HG03460 (cell line): Measurements from ENCODE around the gene ACAA2.
"Not testable (repeated sequence)": the region's sequence is repeated elsewhere in the genome, so short reads cannot be mapped to it uniquely, and the experiment has no call there.

Experiments
- ATAC-seq: cut with Tn5 transposase; IDR thresholded peaks from one replicate; pipeline ENCODE4 v1.9.1; 2021; ENCODE audit not compliant: unreplicated experiment

Gene ACAA2

GRCh38 chr18:49813069-49813318, 339 bp downstream of the ACAA2 start:
- ATAC-seq, result peak; percentile 19

GRCh38 chr18:49812286-49813068, 856 bp downstream of the ACAA2 start:
- ATAC-seq, result no peak

- no peak for ATAC-seq
Measured at GRCh38 chr18:49811151-49811938, 2.0 kb downstream of the ACAA2 start.

DNA sequence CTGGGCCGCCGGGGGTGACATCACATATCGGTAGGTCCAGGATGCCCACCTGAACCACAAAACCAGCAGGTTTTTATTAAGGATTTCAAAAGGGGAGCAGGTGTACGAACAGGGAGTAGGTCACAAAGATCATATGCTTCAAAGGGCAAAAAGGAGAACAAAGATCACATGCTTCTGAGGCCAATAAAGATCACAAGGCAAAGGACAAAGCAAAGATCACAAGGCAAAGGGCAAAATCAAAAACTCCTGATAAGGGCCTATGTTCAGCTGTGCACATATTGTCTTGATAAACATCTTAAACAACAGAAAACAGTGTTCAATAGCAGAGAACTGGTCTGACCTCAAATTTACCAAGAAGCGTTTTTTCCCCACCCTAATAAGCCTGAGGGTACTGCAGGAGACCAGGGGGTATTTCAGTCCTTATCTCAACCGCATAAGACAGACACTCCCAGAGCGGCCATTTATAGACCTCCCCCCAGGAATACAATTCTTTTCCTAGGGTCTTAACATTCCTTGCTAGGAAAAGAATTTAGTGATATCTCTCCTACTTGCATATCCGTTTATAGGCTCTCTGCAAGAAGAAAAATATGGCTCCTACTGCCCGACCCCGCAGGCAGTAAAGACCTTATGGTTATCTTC, 4.7 kb downstream of the ACAA2 start:
- ATAC-seq, result not testable (repeated sequence)

GRCh38 chr18:49804096-49804495, 9.2 kb downstream of the ACAA2 start:
- ATAC-seq, result no peak

DNA sequence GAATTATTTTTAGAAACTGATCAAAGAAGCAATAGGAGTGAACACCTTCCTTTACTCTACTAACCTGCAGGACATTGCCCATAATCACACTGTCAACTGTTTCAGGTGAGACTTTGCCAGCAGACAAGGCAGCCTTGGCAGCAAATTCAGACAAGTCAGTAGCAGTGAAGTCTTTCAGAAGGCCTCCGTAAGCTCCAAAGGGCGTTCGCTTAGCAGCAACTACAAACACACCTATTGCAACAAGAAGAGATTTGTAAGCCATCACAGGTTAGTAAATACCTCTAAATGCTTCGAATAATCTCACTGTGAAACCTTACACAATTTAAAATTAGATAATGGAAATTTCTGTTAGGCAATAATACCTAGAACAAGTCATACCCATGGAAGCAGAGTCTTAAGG, 10.7 kb downstream of the ACAA2 start:
- ATAC-seq, result no peak

DNA sequence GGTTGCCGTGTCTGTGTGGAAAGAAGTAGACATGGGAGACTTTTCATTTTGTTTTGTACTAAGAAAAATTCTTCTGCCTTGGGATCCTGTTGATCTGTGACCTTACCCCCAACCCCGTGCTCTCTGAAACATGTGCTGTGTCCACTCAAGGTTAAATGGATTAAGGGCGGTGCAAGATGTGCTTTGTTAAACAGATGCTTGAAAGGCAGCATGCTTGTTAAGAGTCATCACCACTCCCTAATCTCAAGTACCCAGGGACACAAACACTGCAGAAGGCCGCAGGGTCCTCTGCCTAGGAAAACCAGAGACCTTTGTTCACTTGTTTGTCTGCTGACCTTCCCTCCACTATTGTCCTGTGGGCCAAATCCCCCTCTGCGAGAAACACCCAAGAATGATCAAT, 12.8 kb downstream of the ACAA2 start:
- ATAC-seq, result not testable (repeated sequence)

GRCh38 chr18:49799806-49800205, 13.5 kb downstream of the ACAA2 start:
- ATAC-seq, result not testable (repeated sequence)

DNA sequence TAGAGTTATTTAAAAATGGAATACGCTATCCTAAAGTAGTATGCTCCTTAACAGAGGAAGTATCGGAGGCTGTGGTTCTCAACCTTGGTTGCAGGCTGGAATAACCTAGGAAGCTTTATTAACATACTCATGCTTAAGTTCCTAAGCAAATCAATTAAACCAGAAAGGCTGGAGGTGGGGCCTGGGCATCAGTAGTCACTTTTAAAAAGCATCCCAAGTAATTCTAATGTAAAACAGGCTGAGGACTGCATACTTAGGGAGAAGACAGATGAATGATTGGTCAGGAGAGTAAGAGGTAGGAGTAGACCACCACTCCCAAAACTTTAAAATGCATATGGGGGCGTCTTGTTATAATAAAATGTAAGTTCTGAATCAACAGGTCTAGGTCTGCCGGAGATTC, 15.3 kb downstream of the ACAA2 start:
- ATAC-seq, result no peak

DNA sequence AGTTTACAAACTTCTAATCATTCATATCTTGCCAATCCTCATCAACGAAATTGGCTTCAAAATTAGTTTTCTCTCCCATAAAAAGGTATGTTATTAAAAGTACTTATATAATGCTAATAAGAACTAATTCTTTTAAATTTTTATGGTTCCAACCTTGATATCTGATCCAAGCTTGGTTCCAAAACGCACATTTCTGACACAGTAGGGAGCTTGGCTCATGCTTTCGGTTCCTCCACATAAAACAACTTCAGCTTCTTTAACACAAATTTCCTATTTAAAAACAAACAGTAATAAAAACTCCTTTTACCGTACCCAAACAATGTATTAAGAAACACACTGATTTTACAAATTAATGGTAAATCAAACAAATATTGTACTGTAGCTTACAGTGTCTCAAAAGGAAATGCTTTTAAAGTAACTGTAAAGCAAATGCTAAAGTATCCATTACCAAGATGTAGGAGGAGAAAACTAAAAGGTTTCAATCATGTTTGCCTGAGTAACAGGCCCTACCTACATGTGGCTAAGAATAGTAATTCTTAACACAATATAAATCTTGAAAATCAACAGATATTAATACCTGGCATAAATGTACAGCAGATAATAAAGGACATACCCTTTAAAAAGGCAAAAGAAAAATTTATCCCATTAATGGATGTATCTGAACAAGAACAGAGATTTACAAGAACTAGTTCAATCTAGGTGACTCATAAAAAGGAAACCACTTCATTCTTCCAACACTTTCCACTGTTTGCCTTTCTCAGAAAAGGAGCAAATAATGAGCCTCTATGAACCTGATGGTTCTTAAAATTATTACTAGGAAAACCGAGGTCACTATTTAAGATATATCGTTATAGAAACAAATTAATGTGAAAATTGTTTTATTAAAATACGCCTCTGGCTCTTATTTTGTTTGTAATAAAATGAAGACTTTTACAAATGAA, 17.5 kb downstream of the ACAA2 start:
- ATAC-seq, result no peak

DNA sequence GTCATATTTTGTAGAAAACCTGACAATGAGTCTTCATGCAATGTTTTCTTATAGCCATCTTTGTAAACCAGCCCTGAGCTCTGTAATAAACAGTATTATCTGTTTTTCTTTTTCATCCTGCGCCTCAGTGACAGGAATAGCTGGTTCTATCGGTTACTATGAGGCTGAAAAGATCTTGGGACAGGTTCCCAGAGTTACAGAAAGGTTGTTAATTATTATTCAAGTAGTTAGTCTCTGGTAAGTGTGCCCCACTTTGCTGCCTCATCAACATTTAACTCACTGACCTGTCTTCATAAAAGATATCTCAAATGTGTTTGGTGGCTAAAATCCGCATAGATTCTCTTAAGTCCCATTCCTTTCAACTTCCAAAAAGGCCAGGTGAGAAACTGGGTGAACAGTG, 18.6 kb downstream of the ACAA2 start:
- ATAC-seq, result no peak

DNA sequence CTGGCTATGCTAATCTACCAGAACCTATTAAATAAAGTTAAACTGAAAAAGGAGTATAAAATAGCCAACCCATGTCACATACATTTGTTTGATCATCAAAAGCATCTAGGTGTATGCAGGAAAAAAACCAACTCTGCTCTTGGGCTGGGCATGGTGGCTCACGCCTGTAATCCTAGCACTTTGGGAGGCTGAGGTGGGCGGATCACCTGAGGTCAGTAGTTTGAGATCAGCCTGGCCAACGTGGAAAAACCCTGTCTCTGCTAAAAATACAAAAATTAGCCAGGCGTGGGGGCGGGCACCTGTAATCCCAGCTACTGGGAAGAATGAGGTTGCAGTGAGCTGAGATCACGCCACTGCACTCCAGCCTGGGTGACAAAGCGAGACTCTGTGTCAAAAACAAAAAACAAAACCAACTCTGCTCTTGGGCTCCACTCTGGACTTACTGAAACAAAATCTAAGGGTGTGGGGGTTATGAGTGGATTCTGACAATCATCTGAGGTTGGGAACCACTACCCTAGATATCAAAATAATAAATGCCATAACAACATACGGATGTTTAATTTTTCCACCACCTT, 23.7 kb downstream of the ACAA2 start:
- not testable (repeated sequence) for ATAC-seq

- ATAC-seq, result no peak
Measured at GRCh38 chr18:49788327-49788898, 24.9 kb downstream of the ACAA2 start.

DNA sequence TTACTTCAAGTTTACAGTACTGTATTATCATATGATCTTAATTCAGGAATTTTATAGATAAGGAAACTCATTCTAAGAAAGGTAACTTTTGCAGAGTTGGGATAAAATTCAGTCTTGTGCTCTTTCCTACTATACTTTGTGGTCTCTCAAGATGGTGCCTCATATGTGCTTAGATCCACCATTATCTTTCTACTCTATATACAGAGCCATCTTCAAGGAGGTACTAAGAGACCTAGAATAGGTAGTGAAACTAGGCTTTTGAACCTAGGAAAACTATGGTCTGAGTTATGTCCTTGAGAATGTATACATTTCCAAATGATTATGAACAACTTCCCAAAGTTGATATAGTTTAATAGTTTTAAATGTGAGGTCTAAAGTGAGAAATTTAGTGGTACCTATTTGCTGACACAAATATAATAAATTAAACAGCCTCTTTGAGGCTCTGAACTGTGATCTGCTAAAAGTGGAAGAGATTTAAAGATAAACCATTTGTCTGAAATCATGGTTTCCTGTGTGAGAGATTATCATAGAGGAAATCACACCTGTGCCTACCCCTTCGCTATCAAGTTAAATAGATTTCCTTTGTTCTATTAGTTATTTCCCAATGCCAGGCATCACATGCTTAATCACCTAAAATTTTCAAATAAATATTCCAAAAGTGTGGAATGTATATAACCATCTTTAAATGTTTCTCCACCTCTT, 27.2 kb downstream of the ACAA2 start:
- ATAC-seq, result no peak

GRCh38 chr18:49784427-49785185, 28.7 kb downstream of the ACAA2 start:
- ATAC-seq, result no peak

GRCh38 chr18:49783631-49784030, 29.7 kb downstream of the ACAA2 start:
- ATAC-seq, result not testable (repeated sequence)

DNA sequence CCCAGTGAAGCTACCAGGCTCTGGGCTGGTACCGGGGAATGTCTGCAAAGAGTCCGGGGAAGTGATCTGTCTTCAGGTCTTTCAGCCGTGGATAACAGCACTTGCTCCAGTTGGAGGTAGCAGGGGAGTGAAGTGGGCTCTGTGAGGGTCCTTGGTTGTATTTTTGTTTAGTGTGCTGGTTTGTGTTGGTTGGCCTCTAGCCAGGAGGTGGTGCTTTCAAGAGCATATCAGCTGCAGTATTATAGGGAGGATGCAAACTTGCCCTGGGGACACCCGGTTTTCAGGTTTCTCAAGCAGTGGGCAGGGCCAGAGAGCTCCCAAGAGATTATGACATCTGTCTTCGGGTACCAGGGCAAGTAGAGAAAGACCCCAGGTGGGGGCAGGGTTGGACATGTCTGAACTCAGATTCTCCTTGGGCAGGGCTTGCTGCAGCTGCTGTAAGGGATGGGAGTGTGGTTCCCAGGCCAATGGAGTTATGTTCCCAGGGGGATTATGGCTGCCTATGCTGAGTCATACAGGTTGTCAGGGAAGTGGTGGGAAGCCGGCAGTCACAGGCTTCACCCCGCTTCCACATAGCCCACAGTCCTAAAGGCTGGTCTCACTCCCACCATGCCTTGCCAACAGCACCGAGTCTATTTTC, 34.4 kb downstream of the ACAA2 start:
- ATAC-seq, result no peak

DNA sequence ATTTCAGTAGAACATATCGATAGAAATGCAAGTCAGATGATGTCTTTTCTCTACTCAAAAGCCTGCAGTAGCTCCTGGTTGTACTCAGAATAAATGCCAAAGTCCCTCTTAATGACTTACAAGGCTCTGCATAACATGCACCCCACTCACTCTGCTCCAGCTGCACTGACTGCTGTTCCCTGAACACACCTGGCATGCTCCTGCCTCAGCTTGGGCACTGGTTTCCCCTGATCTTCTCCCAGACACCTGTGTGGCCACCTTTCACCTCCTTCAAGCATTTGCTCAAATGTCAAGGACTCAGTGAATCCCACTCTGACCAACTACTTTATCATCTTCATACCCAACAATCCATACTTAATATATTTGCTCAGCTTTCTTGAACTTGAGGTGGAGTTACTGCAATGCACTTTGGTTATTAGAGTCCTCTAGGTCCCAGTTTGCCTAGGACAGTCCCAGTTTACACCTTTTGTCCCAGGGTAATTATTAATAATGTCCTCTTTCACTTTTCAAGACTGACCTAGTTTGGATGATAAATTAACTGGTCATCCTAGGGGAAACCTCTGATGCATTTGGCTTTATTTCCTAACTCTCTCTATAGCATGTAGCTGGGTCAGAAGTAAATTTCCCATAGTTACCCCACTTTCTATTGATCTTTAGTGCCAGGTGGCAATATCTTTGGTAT, 44.1 kb downstream of the ACAA2 start:
- no peak for ATAC-seq
